Putamen (tissue), 1 donor: ENCODE data around the gene MST1.
A peak's percentile ranks its signal among the peaks of the same experiment; 100 is the strongest.
"Not testable (repeated sequence)": the region's sequence is repeated elsewhere in the genome, so short reads cannot be mapped to it uniquely, and the experiment has no call there.

Experiments
- DNase-seq: peaks from one replicate; pipeline ENCODE4 v3.0.0-alpha.2; 2016; ENCODE audit warnings: low spot score

MST1 gene

DNA sequence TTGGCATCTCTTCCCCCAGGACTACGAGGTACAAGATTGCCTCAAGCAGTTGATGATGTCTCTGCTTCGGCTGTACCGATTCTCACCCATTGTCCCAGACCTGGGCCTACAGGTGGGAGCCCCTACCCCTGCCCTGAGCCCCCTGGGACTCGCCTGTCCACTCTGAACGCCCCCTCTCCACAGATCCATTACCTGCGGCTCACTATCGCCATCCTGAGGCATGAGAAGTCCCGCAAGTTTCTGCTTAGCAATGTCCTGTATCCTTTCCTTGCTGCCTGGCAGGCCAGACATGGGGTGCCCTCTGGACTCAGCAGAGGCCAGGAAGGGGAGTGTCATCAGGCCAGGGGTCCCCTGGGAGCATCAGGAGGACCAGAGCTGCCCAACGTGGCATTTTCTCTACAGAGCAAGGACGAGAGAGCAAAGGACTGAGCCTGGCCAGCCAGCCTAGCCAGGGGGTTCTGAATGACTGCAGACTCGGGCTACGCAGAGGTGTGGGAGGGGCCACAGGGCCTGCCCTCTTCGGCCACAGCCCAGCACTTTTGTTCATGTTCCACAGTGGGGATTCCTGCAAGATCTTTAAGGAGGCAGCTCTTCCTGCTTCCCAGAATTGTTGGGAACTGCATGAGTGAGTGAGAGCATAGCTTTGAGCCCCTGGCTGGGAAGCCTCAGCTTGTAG, 11.3 kb upstream of the MST1 start:
- DNase-seq = no peak

DNA sequence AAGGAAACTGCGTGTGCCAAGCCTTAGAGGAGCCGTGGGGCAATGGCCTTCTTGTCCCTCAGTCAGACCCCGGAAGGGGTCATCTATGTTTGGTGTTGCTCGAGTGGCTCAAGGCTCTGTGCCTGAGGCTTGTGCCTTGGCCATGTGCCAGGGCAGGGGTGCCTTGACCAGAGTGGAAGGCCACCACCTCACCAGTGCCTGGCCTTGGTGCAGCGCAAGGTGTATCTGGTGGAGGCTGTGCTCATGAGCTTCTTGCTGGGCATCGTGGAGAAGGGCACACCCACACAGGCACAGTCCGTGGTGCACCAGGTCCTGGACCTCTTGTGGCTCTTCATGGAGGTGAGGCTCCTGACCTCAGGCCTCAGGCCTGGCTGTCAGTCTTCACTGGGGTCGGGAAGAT, 10.7 kb upstream of the MST1 start:
- no peak for DNase-seq

DNA sequence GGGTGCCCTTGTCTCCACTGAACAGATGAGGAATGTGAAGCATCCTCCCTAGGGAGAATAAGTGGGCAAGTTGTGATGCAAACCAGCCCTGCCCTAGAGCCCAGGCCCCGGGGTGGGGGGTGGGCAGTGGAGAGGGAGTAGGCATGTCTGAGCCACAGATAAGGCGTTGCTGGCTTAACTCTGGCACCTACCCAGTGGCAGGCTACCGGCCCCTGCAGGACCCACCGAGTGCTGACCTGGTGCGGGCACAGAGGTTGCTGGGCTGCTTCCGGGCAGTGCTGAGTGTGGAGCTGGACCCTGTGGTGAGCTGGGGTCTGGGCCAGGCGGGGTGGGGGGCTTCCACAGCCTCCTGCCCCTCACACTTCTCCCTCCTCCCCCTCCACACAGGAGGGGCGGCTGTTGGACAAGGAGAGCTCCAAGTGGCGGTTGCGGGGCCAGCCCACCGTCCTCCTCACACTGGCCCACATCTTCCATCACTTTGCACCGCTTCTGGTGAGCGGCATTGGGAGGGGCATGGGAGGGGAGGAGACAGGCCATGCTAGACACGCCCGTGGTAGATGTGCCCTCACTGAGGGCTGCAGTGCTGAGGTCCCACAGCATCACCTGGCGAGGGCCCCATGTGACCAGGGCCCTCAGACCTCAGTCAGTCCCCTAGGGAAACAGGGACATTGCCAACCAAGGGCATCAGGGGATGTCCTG, 10.2 kb upstream of the MST1 start:
- DNase-seq = no peak

DNA sequence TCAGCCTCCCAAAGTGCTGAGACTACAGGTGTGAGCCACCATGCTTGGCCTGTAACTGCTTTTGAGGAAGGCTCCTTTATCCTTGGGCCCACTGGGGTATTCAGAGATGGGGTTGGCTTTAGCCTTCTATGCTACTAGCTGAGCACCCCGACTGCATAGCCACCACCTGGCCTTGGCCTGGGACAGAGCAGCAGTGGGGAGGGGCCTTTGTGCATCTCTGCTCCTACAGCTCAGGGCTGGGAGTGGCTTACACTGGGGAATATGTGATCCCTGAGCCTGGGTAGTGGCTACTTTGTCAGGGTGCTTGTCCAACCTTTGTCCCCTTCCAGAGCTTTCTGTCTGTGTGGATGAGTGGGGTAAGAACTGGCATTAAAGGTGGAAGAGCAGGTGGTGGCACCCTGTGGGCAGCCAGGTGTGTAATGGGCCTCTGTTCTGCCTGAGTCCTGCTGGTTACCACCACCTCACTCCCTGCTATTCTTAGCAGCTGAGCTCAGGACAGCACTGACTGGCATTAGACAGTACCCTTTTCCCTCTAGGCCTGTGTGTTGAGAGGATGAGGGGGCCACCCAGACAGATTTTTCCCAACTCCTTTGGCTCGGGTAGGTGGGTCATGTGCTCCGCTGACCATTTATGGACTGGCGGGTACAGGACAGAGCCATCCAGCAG, 6.2 kb upstream of the MST1 start:
- not testable (repeated sequence) for DNase-seq

DNA sequence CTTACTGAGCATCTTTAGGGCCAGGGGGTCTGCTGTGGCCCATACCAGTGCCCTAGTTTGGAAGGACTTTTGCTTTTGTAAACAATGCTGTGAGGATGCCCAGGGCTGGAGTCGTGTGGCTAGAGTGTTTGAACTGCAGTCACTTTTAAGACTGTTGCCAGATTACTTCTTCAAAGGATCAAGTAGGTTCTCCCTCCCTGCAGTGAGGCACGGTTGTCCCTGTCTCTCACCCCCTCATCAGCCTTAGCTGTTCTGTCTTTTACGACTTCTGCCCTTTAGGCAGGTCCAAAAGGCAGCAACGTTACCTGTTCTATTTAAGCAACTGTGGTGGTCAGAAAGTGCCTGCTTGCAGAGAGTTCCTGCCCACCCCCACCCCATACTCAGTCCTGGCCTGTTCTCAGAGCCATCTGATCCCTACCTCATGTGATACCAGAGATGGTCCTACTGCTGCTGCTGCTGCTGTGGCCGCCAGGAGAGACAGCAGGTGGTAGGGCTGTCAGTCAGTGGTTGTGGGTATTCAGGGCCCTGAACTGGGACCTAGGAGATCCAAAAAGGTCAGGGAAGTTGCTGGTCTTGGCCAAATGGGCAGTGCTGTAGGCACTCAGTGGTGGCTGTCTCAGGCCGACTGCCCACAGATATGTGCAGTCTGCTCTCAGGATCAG, 5.3 kb upstream of the MST1 start:
- DNase-seq = not testable (repeated sequence)

DNA sequence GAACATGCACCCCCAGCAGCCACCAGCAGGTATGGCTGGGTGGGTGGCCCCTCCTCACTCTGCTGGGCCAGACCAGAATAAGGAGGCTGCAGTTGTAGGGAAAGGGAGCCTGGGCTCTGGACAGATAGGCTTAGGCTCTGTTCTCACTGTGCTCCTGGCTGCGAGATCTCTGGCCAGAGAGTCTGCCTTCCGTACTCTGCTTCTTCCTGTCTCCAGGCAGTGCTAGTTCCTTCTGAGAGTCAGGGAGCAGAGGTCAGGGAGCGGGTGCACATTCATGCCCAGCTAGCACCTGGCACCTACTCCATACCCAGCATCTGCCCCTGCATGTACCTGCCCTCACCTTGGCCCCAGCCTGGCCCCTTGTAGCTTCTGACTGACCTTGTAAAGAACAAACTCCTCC, 2.2 kb upstream of the MST1 start:
- DNase-seq = not testable (repeated sequence)

DNA sequence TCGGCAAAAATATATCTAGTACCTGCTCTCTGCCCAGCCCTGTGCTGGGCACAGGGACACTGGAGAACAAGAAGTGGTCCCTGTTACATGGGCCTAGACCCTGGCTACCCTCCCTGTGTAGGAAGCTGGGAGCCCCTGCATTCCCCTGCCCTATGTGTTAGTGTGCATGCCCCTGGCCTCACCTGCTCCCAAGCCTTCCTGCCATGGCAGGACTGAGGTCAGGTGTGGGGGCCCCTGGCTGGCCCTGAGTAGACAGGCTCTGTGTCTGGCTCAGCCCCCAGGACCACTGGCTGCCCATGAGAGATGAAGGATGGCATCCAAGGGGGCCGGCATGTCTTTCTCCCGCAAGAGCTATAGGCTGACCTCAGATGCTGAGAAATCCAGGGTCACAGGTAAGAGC, 1.6 kb upstream of the MST1 start:
- not testable (repeated sequence) for DNase-seq

DNA sequence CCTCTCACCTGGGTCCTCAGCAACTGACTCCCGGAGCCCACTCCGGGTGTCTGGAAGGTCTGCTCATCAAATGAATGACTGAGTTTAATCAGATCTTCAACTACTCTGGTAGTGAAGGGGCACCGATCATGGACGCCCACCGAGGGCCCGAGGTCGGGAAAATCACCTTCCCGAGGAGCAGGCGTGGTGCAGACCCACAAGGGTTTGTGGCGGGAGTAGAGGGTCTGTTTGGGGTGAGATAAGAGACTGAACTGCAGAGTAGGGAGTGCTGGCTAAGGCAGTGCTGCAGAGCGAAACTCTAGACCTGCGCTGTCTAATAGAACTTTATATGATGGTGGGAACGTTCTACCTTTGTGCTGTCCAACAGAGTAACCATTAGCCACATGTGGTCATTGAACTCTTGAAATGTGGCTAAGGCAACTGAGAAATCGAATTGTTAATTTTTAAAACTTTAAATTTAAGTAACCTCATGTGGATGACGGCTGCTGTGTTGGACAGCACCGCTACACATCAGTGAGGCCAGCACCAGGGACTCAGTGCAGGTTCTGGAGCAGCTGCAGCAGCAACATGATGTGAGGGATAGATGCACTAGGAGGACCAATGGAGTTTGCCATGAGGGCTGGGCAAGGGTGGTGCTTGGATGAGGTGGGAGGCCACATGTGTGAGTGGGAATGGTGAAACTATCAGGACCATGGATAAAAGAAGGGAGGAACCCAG, 792 bp upstream of the MST1 start:
- DNase-seq = not testable (repeated sequence)

DNA sequence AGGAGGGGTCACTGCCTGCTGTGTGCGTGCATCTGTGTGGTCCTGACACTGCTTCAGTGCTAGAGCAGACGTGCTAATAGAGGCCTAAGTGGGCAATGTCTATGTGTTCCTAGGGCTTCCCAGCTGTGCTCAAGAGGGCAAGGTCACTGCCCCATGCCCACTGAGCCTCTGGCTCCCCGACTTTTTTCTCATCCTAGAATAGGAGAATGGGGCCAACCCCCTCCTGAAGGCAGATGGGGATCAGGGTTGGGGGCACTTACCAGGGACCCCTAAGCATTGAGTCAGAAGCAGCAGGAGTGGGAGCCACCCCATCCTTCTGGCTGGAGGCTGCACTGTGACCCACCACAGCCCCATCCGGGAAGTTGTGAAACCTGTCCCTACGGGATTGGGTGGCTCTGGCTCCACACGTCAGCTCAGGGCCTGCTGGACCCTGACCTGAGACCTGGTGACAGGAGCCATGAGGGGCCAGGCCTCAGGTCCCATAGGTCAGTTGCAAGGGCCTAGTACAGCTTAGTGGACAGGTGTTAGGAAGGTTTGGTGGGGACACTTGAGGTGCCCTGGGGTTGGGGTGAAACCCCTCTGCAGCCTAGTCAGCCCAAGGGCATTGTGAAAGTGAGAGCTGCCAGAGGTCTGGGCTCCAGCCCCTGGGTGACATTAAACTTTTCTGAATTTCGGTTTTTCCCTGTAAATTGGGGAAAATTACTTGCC, 782 bp downstream of the MST1 start:
- not testable (repeated sequence) for DNase-seq

DNA sequence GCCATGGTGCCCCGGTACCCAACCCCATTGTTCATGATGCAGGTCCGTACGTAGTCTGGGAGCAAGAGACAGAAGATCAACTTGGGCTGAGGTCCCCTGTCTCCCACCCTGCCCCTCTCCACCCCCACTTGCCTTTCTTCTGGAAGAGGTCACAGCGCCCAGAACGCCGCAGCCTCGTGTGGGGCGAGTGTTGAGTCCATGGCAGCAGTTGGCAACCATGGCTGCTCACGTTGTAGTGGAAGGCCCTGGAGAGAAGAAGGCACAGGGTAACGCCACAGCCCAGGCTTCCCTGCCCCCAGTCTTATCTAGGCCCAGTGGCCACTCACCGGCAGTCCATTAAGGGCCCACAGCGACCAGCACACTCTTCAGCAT, 1.9 kb downstream of the MST1 start:
- DNase-seq = not testable (repeated sequence)

DNA sequence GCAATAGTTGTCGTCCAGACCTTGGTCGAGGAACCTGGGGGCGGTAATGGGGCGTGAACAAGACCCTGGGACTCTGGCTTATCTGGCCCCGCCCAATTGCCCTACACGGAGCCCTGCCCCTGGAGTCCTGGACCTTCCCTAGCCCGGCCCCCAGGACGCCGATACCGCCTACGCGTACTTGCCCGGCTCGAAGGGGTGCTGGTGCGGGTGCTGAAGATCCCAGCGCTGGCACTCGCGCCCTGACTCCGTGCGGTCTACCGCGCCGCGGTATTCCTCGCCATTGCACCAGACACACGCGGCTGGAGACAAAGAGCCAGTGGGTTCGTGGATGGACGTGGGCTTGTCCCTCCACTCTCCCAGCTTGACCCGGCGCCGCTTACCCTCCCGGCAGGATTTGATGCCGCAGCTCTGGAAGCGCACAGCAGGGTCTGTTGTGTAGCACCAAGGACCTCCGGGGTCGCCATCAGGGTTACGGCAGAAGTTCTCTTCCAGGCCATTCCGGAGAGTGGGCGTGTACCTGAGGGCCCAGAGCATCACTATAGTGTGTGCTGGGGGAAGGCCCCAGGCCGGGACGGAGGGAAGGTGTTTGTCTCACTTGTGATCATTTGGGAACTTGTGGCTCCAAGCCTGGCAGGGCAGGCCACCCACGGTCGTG, 2.4 kb downstream of the MST1 start:
- not testable (repeated sequence) for DNase-seq

DNA sequence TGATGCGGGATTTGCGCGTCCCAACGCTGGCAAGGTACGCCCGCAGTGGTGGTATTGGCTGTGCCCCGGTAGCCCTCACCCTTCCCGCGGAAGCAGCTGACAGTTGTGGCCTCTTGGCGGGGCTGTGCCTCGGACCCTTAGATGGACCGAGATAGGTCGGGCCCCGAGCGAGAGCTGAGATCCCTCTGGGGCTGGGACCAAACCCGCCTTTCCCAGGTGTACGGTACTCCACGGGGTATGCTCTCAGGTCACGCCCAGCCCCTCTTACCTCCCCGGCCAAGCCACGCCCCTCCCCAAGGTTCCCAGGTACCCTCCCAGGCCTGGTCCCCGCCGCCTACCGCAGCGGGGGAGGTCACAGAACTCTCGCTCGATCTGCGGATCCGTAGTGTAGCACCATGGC, 2.9 kb downstream of the MST1 start:
- not testable (repeated sequence) for DNase-seq

DNA sequence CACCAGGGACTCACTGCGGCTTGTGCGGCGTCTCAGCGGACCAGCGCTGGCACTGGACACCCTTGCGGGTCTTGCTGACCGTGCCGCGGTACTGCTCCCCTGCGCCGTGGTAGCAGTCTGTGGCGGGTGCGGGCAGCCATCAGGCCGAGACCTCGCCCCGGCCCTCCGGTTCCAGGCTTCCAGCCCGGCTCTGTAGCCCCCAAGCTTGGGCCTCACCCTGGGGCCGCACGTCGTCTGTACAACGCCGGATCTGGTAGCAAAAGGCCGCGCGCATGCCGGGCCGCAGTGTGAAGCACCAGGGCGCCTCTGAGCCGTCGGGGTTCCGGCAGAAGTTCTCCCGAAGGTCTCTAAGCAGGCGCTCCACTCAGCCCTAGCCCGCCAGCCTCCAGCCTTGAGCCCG, 3.4 kb downstream of the MST1 start:
- not testable (repeated sequence) for DNase-seq

DNA sequence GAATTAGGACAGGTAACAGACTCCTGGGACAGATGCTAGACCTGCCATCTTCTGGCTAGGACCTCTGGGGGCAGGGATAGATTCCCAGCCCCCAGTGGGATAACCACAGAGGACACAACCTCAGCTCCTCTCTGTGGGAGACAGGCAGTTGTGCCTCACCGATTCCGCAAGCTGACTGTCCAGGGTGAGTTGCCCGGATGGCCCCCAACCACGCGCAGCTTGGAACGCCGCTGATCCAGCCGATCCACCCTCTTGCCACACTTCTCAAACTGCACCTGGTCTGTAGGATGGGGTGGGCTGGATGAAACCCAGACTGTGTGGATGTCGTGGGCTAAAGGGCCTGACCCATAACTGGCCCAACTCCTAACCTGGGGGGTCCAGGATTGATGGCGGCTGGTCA, 4.2 kb downstream of the MST1 start:
- not testable (repeated sequence) for DNase-seq

DNA sequence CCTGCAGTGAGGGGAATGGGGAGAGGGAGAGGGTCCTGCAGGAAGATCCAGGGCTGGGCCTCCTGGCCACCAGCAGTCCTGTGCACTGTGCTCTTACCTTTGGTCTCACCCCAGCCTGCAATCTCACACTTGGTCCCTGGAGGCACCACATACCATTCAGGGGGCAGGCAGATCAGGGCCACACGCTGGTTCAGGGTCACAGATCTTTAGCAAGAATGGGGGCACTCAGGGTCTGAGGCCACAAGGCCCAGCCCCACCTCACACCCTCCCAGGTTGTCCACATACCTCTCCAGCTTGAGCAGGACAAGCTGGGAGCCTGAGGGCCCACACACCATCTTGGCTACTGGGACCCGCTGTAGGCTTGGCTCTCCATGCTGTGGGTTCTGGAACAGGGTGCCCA, 4.8 kb downstream of the MST1 start:
- DNase-seq = not testable (repeated sequence)

DNA sequence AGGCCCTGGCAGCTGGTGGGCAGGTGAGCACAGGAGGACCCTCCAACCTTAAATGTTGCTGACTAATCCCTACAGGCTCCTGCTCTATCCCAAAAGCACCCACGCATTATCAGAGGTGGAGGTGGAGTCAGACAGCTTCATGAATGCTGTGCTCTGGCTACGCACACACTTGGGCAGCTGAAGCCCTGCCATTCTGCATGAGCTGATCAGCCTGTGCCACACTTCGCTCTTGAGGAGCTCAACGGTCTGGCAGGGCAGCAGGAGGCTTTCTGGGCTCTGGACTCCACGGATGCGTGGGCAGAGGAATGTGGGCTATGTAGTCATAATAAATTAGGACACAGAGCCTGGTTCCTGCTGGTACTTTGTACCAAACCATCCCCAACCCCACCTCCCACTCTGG, 6.1 kb downstream of the MST1 start:
- peak; percentile 68 for DNase-seq

DNA sequence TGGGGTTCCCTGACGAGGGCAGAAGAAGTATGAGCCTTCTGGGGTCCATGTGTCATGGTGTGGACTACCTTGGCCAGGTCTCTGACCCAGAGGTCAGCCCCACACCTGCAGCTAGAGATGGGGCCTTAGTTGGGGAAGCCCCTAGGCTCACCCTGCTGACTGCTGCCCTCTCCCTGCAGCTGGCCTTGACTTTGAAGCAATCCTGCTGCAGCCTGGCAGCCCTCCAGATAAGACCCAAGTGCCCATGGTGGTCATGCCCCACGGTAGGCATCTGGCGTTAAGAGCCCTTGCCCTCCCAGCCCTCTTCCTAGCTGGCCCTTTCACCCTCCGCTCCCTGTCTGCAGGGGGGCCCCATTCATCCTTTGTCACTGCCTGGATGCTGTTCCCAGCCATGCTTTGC, 7.7 kb downstream of the MST1 start:
- DNase-seq = no peak

DNA sequence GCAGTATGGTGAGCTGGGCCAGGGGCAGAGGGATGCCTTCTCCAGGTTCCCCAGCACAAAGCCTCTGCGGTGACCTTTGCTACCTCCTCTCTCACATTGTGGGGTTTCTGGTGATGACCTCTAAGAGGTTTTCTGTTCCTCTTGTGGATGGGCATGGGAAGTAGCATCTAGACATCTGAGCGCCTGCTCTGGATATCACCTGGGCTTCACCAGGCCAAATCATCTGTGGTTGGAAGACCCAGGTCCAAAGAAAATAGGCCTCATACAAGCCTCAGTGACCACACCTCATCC, 8.1 kb downstream of the MST1 start:
- DNase-seq = no peak

DNA sequence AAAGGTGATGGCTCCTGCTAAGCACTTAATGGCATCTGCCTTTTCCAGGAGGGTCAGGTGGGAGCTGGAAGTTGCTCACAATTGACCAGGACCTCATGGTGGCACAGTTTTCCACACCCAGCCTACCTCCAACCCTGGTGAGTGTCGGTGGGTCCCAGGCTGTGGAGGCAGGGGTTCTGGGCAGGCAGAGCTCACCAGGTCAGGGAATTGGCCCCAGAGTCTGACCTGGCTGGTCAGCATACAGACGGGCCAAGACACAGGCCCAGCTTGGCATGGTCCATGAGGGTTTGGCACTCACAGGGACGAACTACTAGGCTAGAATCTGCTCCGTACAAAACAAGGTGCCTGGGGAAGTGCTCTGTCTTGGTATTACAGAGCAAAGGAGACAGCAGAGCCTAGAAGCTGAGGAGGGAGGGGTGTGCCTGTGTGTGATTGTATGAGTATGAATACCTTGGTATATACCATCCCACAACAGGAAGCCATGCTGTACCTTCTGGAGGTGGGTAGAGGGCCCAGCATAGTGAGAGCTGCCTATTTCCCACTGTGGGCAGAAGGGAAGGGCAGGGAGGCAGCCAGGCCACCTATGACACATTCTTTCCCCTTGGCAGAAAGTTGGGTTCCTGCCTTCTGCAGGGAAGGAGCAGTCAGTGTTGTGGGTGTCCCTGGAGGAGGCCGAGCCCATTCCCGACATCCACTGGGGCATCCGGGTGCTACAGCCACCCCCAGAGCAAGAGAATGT, 8.6 kb downstream of the MST1 start:
- no peak for DNase-seq

DNA sequence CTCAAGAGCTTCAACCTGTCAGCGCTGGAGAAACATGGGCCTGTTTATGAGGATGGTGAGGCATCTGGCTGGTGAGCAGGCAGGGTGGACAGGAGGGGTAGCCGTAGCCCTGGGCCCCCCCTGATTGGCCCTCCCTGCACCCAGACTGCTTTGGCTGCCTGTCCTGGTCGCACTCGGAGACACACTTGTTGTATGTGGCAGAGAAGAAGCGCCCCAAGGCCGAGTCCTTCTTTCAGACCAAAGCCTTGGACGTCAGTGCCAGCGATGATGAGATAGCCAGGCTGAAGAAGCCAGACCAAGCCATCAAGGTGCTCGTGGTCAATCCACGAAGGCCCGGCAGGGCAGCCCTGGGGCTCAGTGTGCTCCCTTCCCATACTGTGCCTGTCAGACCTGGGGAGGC, 13.4 kb downstream of the MST1 start:
- DNase-seq = no peak
